IPS-20b (cell line): Measurements from ENCODE around the gene YIPF5.

Source experiments
- H3K27ac ChIP-seq: one replicate; pipeline ENCODE4 v1.5.1; 2013; ENCODE audit warnings: low read length
- H3K27me3 ChIP-seq: 2 replicates; pipeline ENCODE4 v1.6.1; 2013; ENCODE audit warnings: mild to moderate bottlenecking, low read length, inconsistent platforms; ENCODE audit not compliant: insufficient read depth
- H3K36me3 ChIP-seq: 2 replicates; pipeline ENCODE4 v1.6.1; 2013; ENCODE audit warnings: low read depth, mild to moderate bottlenecking, inconsistent platforms, low read length, moderate library complexity; ENCODE audit not compliant: insufficient read depth
- H3K4me1 ChIP-seq: 2 replicates; pipeline ENCODE4 v1.6.1; 2013; ENCODE audit warnings: mild to moderate bottlenecking, control low read depth, inconsistent platforms, low read length, moderate library complexity; ENCODE audit not compliant: insufficient read depth
- H3K4me3 ChIP-seq: 2 replicates; pipeline ENCODE4 v1.5.1; 2013; ENCODE audit warnings: mild to moderate bottlenecking, low read length, inconsistent platforms
- H3K9ac ChIP-seq: 2 replicates; pipeline ENCODE4 v1.6.1; 2013; ENCODE audit warnings: low read depth, mild to moderate bottlenecking, inconsistent platforms, low read length, moderate library complexity
- H3K9me3 ChIP-seq: 2 replicates; pipeline ENCODE4 v1.6.1; 2013; ENCODE audit warnings: mild to moderate bottlenecking, low read depth, low read length, inconsistent platforms; ENCODE audit not compliant: insufficient read depth

Gene YIPF5

GRCh38 chr5:144139586-144139985 lies 30.9 kb downstream of the YIPF5 start:
- no peaks in the 10 kb centered on the region for H3K4me1 ChIP-seq
- no peak overlapping the region for H3K9ac ChIP-seq
- H3K27me3 ChIP-seq: no peaks in the 10 kb centered on the region
- no peak overlapping the region for H3K27ac ChIP-seq
- no peak overlapping the region for H3K4me3 ChIP-seq
- H3K36me3 ChIP-seq: no peaks in the 10 kb centered on the region
- H3K9me3 ChIP-seq: no peaks in the 10 kb centered on the region

GRCh38 chr5:144135113-144135762 lies 35.2 kb downstream of the YIPF5 start:
- H3K4me1 ChIP-seq: no peaks in the 10 kb centered on the region
- no peaks in the 10 kb centered on the region for H3K27me3 ChIP-seq
- H3K27ac ChIP-seq: no peak overlapping the region
- H3K36me3 ChIP-seq: no peaks in the 10 kb centered on the region
- H3K4me3 ChIP-seq: no peak overlapping the region
- H3K9me3 ChIP-seq: no peaks in the 10 kb centered on the region
- H3K9ac ChIP-seq: no peak overlapping the region

- Histone ChIP-seq H3K4me3 (no peak overlapping the region), H3K27me3 (no peaks in the 10 kb centered on the region), H3K4me1 (no peaks in the 10 kb centered on the region), H3K9me3 (no peaks in the 10 kb centered on the region), H3K36me3 (no peaks in the 10 kb centered on the region), H3K9ac (no peak overlapping the region), H3K27ac (no peak overlapping the region)
Observed at GRCh38 chr5:144134194-144134826, 36.1 kb downstream of the YIPF5 start.

GRCh38 chr5:144133050-144133633 lies 37.3 kb downstream of the YIPF5 start:
- Histone ChIP-seq H3K9me3 (no peaks in the 10 kb centered on the region), H3K36me3 (no peaks in the 10 kb centered on the region), H3K27me3 (no peaks in the 10 kb centered on the region), H3K4me1 (no peaks in the 10 kb centered on the region), H3K4me3 (no peak overlapping the region), H3K9ac (no peak overlapping the region), H3K27ac (no peak overlapping the region)

- Histone ChIP-seq H3K36me3 (no peaks in the 10 kb centered on the region), H3K9me3 (no peaks in the 10 kb centered on the region), H3K4me3 (no peak overlapping the region), H3K4me1 (no peaks in the 10 kb centered on the region), H3K27ac (no peak overlapping the region), H3K27me3 (no peaks in the 10 kb centered on the region), H3K9ac (no peak overlapping the region)
Observed at GRCh38 chr5:144131261-144131660, 39.2 kb downstream of the YIPF5 start.

- Histone ChIP-seq H3K9me3 (no peaks in the 10 kb centered on the region), H3K27ac (no peak overlapping the region), H3K27me3 (no peaks in the 10 kb centered on the region), H3K4me1 (peaks cover 1% of the 10 kb centered on the region; the same call in 1 of the 2 replicates), H3K4me3 (no peak overlapping the region), H3K36me3 (no peaks in the 10 kb centered on the region), H3K9ac (no peak overlapping the region)
Observed at GRCh38 chr5:144130306-144130705, 40.2 kb downstream of the YIPF5 start.

- Histone ChIP-seq H3K27me3 (no peaks in the 10 kb centered on the region), H3K27ac (no peak overlapping the region), H3K36me3 (no peaks in the 10 kb centered on the region), H3K9me3 (no peaks in the 10 kb centered on the region), H3K4me3 (no peak overlapping the region), H3K9ac (no peak overlapping the region), H3K4me1 (peaks cover 8% of the 10 kb centered on the region; the same call in 1 of the 2 replicates)
Observed at GRCh38 chr5:144128844-144129243, 41.6 kb downstream of the YIPF5 start.

GRCh38 chr5:144126707-144127106 lies 43.8 kb downstream of the YIPF5 start:
- no peaks in the 10 kb centered on the region for H3K36me3 ChIP-seq
- no peak overlapping the region for H3K27ac ChIP-seq
- no peak overlapping the region for H3K9ac ChIP-seq
- no peak overlapping the region for H3K4me3 ChIP-seq
- H3K27me3 ChIP-seq: no peaks in the 10 kb centered on the region
- H3K4me1 ChIP-seq: peaks cover 8% of the 10 kb centered on the region; the same call in 1 of the 2 replicates
- no peaks in the 10 kb centered on the region for H3K9me3 ChIP-seq

- Histone ChIP-seq H3K27ac (no peak overlapping the region), H3K4me1 (peaks cover 8% of the 10 kb centered on the region; the same call in 1 of the 2 replicates), H3K36me3 (no peaks in the 10 kb centered on the region), H3K4me3 (no peak overlapping the region), H3K9me3 (no peaks in the 10 kb centered on the region), H3K27me3 (no peaks in the 10 kb centered on the region), H3K9ac (no peak overlapping the region)
Observed at GRCh38 chr5:144125163-144125726, 45.2 kb downstream of the YIPF5 start.

GRCh38 chr5:144122641-144123040 lies 47.8 kb downstream of the YIPF5 start:
- no peaks in the 10 kb centered on the region for H3K36me3 ChIP-seq
- no peak overlapping the region for H3K27ac ChIP-seq
- no peak overlapping the region for H3K4me3 ChIP-seq
- no peaks in the 10 kb centered on the region for H3K9me3 ChIP-seq
- H3K4me1 ChIP-seq: peaks cover 8% of the 10 kb centered on the region; the same call in 1 of the 2 replicates
- H3K9ac ChIP-seq: no peak overlapping the region
- H3K27me3 ChIP-seq: no peaks in the 10 kb centered on the region

GRCh38 chr5:144122081-144122480 lies 48.4 kb downstream of the YIPF5 start:
- no peak overlapping the region for H3K4me3 ChIP-seq
- no peaks in the 10 kb centered on the region for H3K36me3 ChIP-seq
- H3K9ac ChIP-seq: no peak overlapping the region
- peaks cover 8% of the 10 kb centered on the region; the same call in 1 of the 2 replicates for H3K4me1 ChIP-seq
- H3K9me3 ChIP-seq: no peaks in the 10 kb centered on the region
- no peak overlapping the region for H3K27ac ChIP-seq
- no peaks in the 10 kb centered on the region for H3K27me3 ChIP-seq

- peaks cover 8% of the 10 kb centered on the region; the same call in 1 of the 2 replicates for H3K4me1 ChIP-seq
- H3K27me3 ChIP-seq: no peaks in the 10 kb centered on the region
- H3K4me3 ChIP-seq: no peak overlapping the region
- H3K9me3 ChIP-seq: no peaks in the 10 kb centered on the region
- no peaks in the 10 kb centered on the region for H3K36me3 ChIP-seq
- H3K9ac ChIP-seq: no peak overlapping the region
- H3K27ac ChIP-seq: no peak overlapping the region
Observed at GRCh38 chr5:144121577-144121976, 48.9 kb downstream of the YIPF5 start.
